Stimulated activated CD8-positive, alpha-beta memory T cell treated with anti-CD3 and anti-CD28 coated beads, Interleukin-12 subunit alpha, Interleukin-12 subunit beta, amount 100 ng/mL, for 1 hour (primary cell): ENCODE results near the gene FMNL2.
"Not testable (repeated sequence)": the region's sequence is repeated elsewhere in the genome, so short reads cannot be mapped to it uniquely, and the experiment has no call there.

Source experiments
- DNase-seq: peaks from one replicate; pipeline ENCODE4 v3.0.0-alpha.2; 2020; ENCODE audit warnings: low read depth

The FMNL2 gene

DNA sequence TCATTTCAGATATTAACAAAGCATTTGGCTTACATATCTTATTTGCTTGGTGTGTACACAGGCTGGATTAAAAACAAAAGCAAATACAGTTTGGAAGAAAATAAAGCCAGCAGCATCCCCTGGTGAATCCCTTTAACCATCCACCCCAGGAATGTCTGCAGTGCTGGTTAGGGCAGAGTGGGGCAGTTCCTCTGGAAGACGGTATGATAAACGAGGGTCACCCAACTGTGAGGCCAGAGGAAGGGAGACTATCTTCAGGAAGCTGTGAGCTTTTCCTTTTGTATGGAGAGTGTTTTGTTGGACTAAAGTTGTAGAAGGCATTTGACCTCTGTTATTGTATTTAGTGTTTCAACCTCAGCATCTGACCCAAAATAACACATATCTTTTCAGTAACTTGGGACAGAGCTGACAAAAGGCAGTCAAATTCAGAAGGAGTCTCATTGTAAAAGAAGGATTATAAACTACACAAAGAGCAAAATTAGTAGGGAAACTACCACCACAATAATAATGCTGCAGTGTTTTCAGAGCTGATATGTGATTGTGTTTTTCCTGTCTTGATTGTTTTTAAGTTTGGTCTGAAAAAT lies 159.1 kb downstream of the FMNL2 start:
- DNase-seq = no peak

DNA sequence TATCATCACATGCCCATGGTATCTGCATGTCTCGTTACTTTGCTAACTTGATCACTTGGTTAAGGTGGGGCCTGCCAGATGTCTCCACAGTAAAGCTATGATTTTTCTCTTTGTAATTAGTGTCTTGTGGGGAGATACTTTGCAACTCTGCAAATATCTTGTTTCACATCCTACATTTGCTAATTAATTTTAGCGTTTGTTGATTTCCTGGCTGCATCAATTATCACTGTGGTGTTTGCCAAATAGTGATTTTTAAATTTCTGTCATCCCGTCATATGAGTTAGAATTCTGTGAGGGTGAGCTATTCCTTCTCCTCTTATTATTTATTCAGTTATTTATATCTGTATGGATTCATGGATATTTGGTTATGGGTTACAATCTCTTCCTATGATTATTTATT lies 161.4 kb downstream of the FMNL2 start:
- no peak for DNase-seq

- DNase-seq = no peak
Observed at GRCh38 chr2:152497481-152498052, 162.6 kb downstream of the FMNL2 start.

DNA sequence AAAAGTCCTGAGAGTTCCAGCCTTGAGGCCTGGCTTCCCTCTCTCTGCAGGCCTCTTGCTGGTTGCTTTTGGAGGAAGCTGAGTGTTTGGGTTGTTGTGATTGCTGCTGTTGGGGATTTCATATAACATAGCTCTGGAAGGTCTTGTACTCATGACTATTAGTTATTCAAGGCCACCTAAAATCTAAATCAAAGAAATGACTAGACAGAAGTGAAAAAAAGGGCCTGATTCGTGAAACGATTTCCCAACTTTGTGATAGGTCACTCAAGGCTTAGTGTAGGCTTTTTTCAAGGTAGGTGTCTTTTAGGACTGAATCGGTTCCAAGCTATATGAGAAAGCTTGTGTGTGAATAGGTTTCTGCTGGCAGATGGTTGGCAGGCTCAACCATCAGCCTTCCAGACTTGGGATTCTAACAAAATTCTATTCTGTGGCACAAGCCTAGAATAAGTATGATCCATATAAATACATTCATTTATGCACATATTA lies 164.4 kb downstream of the FMNL2 start:
- no peak for DNase-seq

- no peak for DNase-seq
Observed at GRCh38 chr2:152499896-152500735, 165.1 kb downstream of the FMNL2 start.

DNA sequence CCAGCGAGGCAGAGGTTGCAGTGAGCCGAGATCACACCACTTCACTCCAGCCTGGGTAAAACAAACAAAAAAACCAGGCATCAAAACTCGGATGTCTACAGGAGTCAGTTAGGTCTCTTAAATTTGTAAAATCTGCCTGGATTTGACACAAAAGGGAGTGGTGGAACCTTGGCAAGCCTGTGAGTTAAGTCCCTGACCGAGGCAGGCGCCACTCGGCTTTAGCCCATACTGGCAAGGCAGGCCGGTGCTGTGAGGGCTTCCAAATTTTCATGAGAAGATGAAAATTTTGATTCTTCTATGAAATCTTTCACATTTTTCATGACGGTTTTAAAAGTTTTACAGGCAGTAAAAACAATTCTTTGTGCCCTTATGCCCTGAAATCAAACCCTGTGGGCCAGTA lies 165.8 kb downstream of the FMNL2 start:
- no peak for DNase-seq

DNA sequence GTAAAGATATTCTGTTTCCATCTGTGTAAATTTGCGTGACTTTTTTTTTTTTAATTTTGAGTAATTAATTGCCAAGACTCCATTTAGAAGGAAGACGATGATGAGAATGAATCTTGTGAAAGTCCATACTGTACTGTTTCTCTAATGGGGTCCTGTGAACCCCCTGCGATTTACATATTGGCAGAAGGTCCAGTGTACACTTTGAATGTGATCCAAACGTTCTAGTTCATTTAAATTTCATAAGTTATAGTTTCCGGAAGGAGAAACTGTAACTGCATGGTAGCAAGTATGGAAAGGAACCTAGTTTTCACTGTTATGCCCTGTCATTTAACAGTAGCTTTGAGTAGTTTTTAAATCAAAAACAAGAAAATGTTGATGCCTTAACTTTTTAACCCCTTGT lies 166.7 kb downstream of the FMNL2 start:
- no peak for DNase-seq

DNA sequence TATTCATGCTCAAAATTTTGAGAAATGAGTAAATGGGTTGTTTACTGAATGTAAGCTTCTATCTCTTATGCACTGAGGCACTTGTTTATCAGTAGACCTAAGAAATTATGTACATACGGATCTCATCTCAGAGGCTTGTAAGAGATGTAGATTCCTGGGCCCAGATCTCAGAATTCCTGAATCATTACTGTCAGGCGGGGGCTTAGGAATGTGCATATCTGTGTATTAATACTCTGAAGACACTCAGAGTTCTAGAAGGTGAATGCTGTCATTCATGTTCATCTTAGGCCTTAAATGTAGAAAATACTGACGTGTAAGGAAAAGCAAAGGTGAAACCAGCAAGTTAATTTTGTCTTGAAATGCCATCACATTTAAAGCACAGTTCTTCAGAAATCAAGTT lies 169.6 kb downstream of the FMNL2 start:
- DNase-seq = no peak

- DNase-seq = no peak
Observed at GRCh38 chr2:152505495-152505906, 170.5 kb downstream of the FMNL2 start.

DNA sequence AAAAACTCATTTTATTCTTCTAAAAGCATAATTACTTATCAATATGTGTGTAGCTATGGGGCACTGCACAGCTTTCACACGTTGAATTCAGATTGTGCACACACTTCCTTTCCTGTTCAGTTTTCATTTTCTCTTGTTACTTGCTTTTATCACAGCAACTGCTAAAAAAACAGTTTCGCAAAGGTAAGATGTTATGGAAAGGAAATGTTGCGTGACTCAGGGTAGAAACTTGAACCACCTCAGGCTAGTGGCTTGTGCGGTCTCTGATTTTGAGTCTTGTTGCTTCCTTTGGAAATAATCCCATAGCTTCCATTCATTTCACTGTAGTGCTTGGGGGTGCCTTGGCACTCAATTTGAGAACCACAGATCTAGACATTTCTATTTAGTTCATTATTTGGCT lies 171.9 kb downstream of the FMNL2 start:
- DNase-seq = no peak

- DNase-seq = no peak
Observed at GRCh38 chr2:152507907-152508306, 172.9 kb downstream of the FMNL2 start.

- no peak for DNase-seq
Observed at GRCh38 chr2:152508446-152508845, 173.5 kb downstream of the FMNL2 start.

GRCh38 chr2:152509772-152510491 lies 175.0 kb downstream of the FMNL2 start:
- no peak for DNase-seq

DNA sequence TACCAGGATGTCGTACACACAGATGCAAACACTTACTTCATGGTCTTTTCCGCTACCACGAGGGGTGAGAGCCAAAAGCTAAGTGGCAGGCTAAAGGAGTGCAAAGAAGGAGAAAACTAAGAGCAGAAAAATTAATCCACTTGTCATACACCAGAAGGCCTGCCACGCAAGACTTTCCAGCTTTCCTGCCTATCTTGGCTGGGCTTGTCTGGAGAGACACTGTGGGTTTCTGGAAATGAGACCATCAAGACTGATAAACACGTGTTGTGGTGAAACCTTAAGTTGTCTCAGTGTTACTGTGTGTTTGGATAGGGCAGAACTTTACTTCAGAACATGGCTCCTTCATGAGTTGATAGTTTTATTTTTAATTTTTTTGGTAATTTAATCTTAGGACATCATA lies 175.6 kb downstream of the FMNL2 start:
- no peak for DNase-seq

DNA sequence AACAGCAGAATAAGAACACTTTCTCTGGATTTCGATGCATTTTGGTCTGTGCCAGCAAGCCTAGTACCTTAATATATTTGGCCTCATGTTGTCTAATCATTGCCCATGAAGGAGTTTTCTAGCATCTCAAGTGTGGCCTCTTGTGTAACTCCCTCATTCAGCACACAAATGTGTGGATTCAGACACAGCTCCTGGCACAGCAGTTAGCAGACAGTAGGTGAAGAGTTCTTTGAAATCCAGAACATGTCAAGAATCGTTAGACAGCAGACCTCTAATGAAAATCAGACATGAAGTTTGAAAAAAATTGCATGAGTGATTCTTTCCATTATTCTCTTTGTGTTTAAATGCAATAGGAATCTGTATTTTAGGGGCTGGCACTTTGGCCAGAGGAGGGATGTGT lies 177.0 kb downstream of the FMNL2 start:
- no peak for DNase-seq

- no peak for DNase-seq
Observed at GRCh38 chr2:152513029-152513428, 178.1 kb downstream of the FMNL2 start.

DNA sequence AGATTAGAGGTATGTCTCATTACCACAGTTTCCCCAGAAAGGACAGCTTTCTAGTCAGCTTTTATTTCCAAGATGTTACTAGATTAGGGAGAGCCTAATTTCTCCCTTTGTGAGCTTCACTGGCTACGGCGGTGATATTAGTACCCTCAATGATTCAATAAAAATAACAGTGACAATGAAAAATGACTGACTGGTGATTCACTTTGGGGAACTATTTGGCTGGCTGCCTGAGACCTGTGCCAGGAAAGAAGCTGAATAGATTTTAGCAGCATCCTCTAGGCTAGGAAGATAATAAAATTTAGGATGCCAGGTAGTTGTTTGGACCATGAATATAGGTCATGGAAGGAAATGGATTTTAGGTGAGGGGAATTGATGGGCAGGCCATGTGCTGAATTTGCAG lies 178.7 kb downstream of the FMNL2 start:
- DNase-seq = no peak

- DNase-seq = no peak
Observed at GRCh38 chr2:152518034-152518433, 183.1 kb downstream of the FMNL2 start.

- no peak for DNase-seq
Observed at GRCh38 chr2:152518641-152519580, 183.9 kb downstream of the FMNL2 start.

- no peak for DNase-seq
Observed at GRCh38 chr2:152519581-152519952, 184.6 kb downstream of the FMNL2 start.

DNA sequence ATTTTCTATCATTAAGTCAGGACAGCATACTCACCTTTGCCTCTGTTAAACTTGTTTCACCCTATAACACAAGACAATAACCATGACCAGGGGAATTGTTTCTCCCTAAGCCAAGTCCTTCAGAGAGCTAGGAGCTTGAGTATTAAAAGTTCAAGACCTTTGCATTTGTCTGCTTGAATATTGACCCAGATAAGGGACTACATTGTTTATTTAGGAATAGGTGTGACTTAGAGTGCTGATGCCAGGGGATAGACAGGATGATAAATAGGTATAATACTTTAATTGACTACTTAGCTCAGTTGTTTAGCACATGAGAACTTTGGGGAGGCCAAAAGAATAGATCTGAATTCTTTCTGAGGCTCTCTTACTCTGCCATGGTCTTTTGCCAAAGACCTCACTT lies 185.8 kb downstream of the FMNL2 start:
- no peak for DNase-seq

- not testable (repeated sequence) for DNase-seq
Observed at GRCh38 chr2:152522446-152522845, 187.5 kb downstream of the FMNL2 start.
